ENCODE data around the gene THNSL1. TPM values are rescaled to one million over a fixed set of nuclear protein-coding genes. Genes with fewer than 3 reads are reported as not detected.

THNSL1 gene
- total and polyA plus RNA-seq, 2 of the 8 experiments (the other 6 are each of a cell fraction or from before 2014, with no cell fraction given), result 1.4 to 3.1 TPM

DNA sequence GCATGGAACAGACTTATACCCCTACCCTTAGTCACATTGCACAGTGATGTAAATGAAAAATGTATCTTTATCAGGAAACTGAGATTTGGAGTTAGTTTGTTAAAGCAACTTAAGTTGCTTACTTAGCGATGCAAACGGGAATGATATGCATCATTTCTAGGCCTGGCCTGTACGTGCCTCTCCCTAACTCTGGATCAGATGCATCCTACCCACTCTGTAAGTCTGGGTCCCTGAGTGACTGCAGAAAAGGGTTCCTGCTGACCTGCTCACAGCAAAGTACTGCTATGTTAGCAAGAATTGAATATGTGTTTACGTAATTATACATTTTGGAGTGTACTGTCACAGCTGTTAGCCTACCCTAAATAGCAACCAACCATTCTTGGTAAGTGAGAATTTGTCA, 33.3 kb upstream of the THNSL1 start:
- H3K23ac ChIP-seq (ENCODE audit: insufficient read length), result peak overlapping the region; percentile 79
- no peaks in the 10 kb centered on the region for H3K36me3 ChIP-seq (ENCODE audit: control insufficient read depth in 2 of 4, insufficient read depth in 4 of 4, low read length in 3 of 4)
- TF ChIP-seq, protein P1, sequence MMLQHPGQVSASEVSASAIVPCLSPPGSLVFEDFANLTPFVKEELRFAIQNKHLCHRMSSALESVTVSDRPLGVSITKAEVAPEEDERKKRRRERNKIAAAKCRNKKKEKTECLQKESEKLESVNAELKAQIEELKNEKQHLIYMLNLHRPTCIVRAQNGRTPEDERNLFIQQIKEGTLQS (IDR thresholded peaks at IDR 0.05; ENCODE audit: insufficient read depth, low read depth, low read length), result no peak
- no peak for TF ChIP-seq HDAC6 (IDR thresholded peaks at IDR 0.05; ENCODE audit: low read depth, low read length)
- no peak for TF ChIP-seq CBX8 (IDR thresholded peaks at IDR 0.05; ENCODE audit: borderline replicate concordance, low read depth, low read length)
- no peak for TF ChIP-seq RAD21 (IDR thresholded peaks at IDR 0.05 in 1 of 2, conservative IDR thresholded peaks at IDR 0.05 in 1 of 2; ENCODE audit: low read depth in 2 of 2, low read length in 2 of 2)
- TF ChIP-seq MAFK (IDR thresholded peaks at IDR 0.05; ENCODE audit: low read depth, low read length), result no peak
- no peak for TF ChIP-seq PHF8 (conservative IDR thresholded peaks at IDR 0.05; ENCODE audit: low read depth, low read length)
- TF ChIP-seq CEBPB (IDR thresholded peaks at IDR 0.05; ENCODE audit: low read depth, low read length), result no peak
- no peak for TF ChIP-seq RBBP5 (IDR thresholded peaks at IDR 0.05; ENCODE audit: borderline replicate concordance, low read depth, low read length)
- TF ChIP-seq, protein P2, sequence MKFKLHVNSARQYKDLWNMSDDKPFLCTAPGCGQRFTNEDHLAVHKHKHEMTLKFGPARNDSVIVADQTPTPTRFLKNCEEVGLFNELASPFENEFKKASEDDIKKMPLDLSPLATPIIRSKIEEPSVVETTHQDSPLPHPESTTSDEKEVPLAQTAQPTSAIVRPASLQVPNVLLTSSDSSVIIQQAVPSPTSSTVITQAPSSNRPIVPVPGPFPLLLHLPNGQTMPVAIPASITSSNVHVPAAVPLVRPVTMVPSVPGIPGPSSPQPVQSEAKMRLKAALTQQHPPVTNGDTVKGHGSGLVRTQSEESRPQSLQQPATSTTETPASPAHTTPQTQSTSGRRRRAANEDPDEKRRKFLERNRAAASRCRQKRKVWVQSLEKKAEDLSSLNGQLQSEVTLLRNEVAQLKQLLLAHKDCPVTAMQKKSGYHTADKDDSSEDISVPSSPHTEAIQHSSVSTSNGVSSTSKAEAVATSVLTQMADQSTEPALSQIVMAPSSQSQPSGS (IDR thresholded peaks at IDR 0.05; ENCODE audit: low read length), result no peak
- no peak for TF ChIP-seq NRF1 (IDR thresholded peaks at IDR 0.05; ENCODE audit: low read depth, low read length)
- H3K14ac ChIP-seq (ENCODE audit: insufficient read length), result no peak overlapping the region
- ChIA-PET POLR2A (ENCODE audit: partially characterized antibody) (no interaction called here), CTCF (ENCODE audit: partially characterized antibody) (interaction anchor here (0.9 to 1.4 kb wide), 2 partner anchors 16 to 98 kb away, joined by 3 to 5 read pairs; no protein-coding TSS in a partner anchor)
- no peak overlapping the region for H4K5ac ChIP-seq (ENCODE audit: insufficient read length, low read depth, low read length)
- no peak overlapping the region for H2AK5ac ChIP-seq (ENCODE audit: low read depth, low read length)
- no peaks in the 10 kb centered on the region for H3K27me3 ChIP-seq (replicated peaks in 1 of 4; ENCODE audit: control insufficient read depth in 3 of 4, extremely low read depth in 1 of 4, insufficient read depth in 3 of 4, low read length in 3 of 4)
- H3K9ac ChIP-seq (replicated peaks in 1 of 4; ENCODE audit: extremely low read depth in 1 of 4, low read depth in 3 of 4, low read length in 3 of 4), result no peak overlapping the region
- no peak overlapping the region for H4K91ac ChIP-seq (replicated peaks; ENCODE audit: insufficient read length, low read length)
- no peak overlapping the region for H2BK5ac ChIP-seq (ENCODE audit: low read depth, low read length)
- no peak overlapping the region for H4K8ac ChIP-seq (ENCODE audit: extremely low read depth, insufficient read depth, low read length)
- FAIRE-seq, result no peak
- H3K27ac ChIP-seq (ENCODE audit: low read depth, low read length), result no peak overlapping the region
- no peak overlapping the region for H2BK12ac ChIP-seq (ENCODE audit: low read depth, low read length)
- no peaks in the 10 kb centered on the region for H3K9me3 ChIP-seq (ENCODE audit: insufficient read depth in 2 of 2, low read depth in 1 of 2, low read length in 1 of 2)
- H3K4ac ChIP-seq (replicated peaks; ENCODE audit: insufficient read length, low read depth, low read length), result no peak overlapping the region
- H3K23me2 ChIP-seq (ENCODE audit: low read depth, low read length), result no peaks in the 10 kb centered on the region
- no peak overlapping the region for H3K4me3 ChIP-seq (ENCODE audit: extremely low read depth in 1 of 4, insufficient read depth in 2 of 4, low read depth in 3 of 4, low read length in 4 of 4)
- no peak for DNase-seq (ENCODE audit: low read depth in 1 of 2, low spot score in 2 of 2)
- H3K4me1 ChIP-seq (replicated peaks in 1 of 4; ENCODE audit: control insufficient read depth in 3 of 4, insufficient read depth in 4 of 4, low read length in 3 of 4), result no peaks in the 10 kb centered on the region
- H3K4me2 ChIP-seq (ENCODE audit: insufficient read depth in 1 of 2, low read depth in 2 of 2, low read length in 2 of 2), result no peak overlapping the region
- H3K18ac ChIP-seq (ENCODE audit: extremely low read depth, low read length), result no peak overlapping the region
- no peak overlapping the region for H3K56ac ChIP-seq (replicated peaks; ENCODE audit: insufficient read length, low read depth, low read length)
- H2BK20ac ChIP-seq (ENCODE audit: low read length), result no peak overlapping the region
- no peak overlapping the region for H2BK15ac ChIP-seq (ENCODE audit: low read length)
- H2AFZ ChIP-seq (ENCODE audit: low read length), result no peak overlapping the region
- H3K79me1 ChIP-seq (ENCODE audit: low read depth, low read length), result no peaks in the 10 kb centered on the region
- H3K79me2 ChIP-seq (ENCODE audit: control insufficient read depth in 1 of 2, insufficient read depth in 2 of 2, low read length in 2 of 2), result no peaks in the 10 kb centered on the region
- H4K20me1 ChIP-seq (replicated peaks in 1 of 2; ENCODE audit: control insufficient read depth in 1 of 2, insufficient read depth in 2 of 2, low read length in 2 of 2), result no peaks in the 10 kb centered on the region
- no peak overlapping the region for H2BK120ac ChIP-seq (replicated peaks; ENCODE audit: low read depth, low read length)
- 91% methylated on average over 4 of the region's 4 CpGs; no CpG with 5 or more reads in 1 of the 2 experiments for WGBS, 2 experiments (ENCODE audit: extremely low coverage in 1 of 2, insufficient coverage in 1 of 2, insufficient read length in 1 of 2, insufficient replicate concordance in 2 of 2, low coverage in 1 of 2, low lambda C conversion rate in 2 of 2, missing lambda C conversion rate in 1 of 2)
